Right lobe of liver (tissue), 6 donors: Measurements from ENCODE around the gene GNAZ. TPM values are rescaled to one million over a fixed set of nuclear protein-coding genes. Genes with fewer than 3 reads are reported as not detected.

Experiments
- ATAC-seq, 4 donors: fragments of 200-7000 bp; cut with Tn5 transposase; one replicate each; pipeline ENCODE4 v1.9.1; 2020; ENCODE audit warnings: mild to moderate bottlenecking in 4 of 4, moderate library complexity in 4 of 4
- DNase-seq, 3 donors: peaks; one replicate each; pipeline ENCODE4 v3.0.0-alpha.2; 2020
- H3K27ac ChIP-seq, 3 donors: fragments of 200-600 bp; one replicate each; pipeline ENCODE4 v1.8.0; 2022
- H3K27me3 ChIP-seq, 2 donors: fragments of 200-600 bp; one replicate each; pipeline ENCODE4 v1.8.0; 2022
- H3K36me3 ChIP-seq, 4 donors: fragments of 200-600 bp; sonication (generic) in 1 of 4; one replicate each; pipeline versions ENCODE4 v1.5.1 to v1.8.0; 2017 to 2022; ENCODE audit warnings: control low read depth in 1 of 4
- H3K4me1 ChIP-seq, 4 donors: fragments of 200-600 bp; sonication (generic) in 1 of 4; one replicate each; pipeline versions ENCODE4 v1.5.1 to v1.8.0; 2017 to 2022; ENCODE audit warnings: control low read depth in 1 of 4
- H3K4me3 ChIP-seq, 3 donors: fragments of 200-600 bp; one replicate each; pipeline ENCODE4 v1.8.0; 2022
- H3K9me3 ChIP-seq, 4 donors: fragments of 200-600 bp; sonication (generic) in 1 of 4; one replicate each; pipeline versions ENCODE4 v1.5.1 to v1.8.0; 2017 to 2022; ENCODE audit warnings: control low read depth in 1 of 4
- POLR2A ChIP-seq: fragments of 450-650 bp; IDR thresholded peaks from one replicate; pipeline ENCODE4 v1.6.1; 2017; ENCODE audit warnings: antibody characterized with exemption, mild to moderate bottlenecking
- WGBS: methylation state at CpG from one replicate; pipeline ENCODE4 v1.1.6; 2018; ENCODE audit warnings: low coverage, low lambda C conversion rate; ENCODE audit not compliant: insufficient coverage; ENCODE audit errors: missing lambda C conversion rate; 5-methylcytosine and 5-hydroxymethylcytosine counted together
- intact Hi-C, 2 donors: fragments of 100-400 bp; cut with DNase I; formaldehyde crosslinking; loops; one replicate each; pipeline versions ENCODE4 v1.11.2 to v1.14.1; 2022
- total RNA-seq, 6 experiments: library from RNA; depleted of rRNA in 2 of 6; stranded (reverse); fragments of >200 nt in 2 of 6; fragmentation: NEBNext Ultra II Directional in 3 of 6; extraction: Animal tissue kit (Norgen Biotek cat#: 25700) in 3 of 6; gene quantifications; one replicate each; pipeline versions ENCODE4 v1.1.0 to v1.2.4, GENCODE V29; 2016 to 2023
- TF ChIP-seq, protein P1 (sequence below), 4 donors: fragments of 200-600 bp in 3 of 4; fragments of 450-650 bp in 1 of 4; IDR thresholded peaks; one replicate each; pipeline versions ENCODE4 v1.5.1 to v1.8.0; 2016 to 2022; ENCODE audit warnings: antibody characterized with exemption in 4 of 4, mild to moderate bottlenecking in 2 of 4
- donor health status: DM: no; HTN: yes; CAD: no.
- donor health status: DM: no; HTN: no; CAD: no.
- donor health status: DM: no; HTN: no; CAD: no.
- donor health status: DM: no; HTN: yes; CAD: no.
- donor health status: DM: no; HTN: yes; CAD: no.

Gene GNAZ
- total RNA-seq, 6 experiments from 2014 or later = 0.15 to 1.5 (median 0.53) TPM

DNA sequence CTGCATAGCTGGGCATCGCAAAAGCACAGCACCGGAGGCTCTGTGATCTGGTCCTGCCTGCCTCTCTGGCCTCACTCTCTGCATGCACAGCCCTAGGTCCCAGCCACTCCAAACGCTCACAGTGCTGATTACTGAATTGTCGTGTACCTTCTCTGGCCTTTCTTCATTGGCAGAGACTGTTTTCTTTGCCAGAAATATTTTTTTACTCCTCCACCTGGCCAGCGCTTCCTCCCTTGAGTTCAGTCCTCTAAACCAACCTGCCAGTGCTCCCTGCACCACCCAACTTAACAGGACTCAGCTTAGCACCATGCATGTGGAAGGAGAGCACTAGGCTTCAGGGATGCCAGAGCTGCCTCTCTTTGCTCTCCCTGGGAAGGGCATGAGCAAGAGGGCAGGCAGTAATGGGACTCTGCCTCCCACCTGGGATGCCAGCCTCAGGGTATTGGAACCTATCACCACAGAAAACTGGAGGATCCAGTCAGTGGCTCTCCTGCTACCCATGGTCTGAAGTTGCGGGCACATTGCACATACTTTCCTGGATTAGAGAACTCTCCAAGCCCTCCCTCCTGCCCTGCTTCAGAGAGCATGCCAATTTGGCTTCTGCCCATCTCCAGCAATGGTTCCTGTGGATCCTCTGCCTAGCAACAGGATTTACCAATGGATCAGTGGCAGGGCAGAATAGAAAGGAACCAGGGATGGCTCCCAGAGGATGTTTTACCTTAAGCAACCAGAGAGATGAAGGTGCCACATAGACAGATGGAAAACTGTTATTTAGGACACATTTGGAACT is 37.0 kb upstream of the GNAZ start:
- Histone ChIP-seq H3K36me3 (no peaks in the 10 kb centered on the region), H3K4me3 (no peak overlapping the region), H3K27ac (no peak overlapping the region), H3K27me3 (no peaks in the 10 kb centered on the region), H3K9me3 (no peaks in the 10 kb centered on the region), H3K4me1 (no peaks in the 10 kb centered on the region)
- ATAC-seq (no peak), DNase-seq (no peak)
- WGBS = 66% methylated on average over 6 of the region's 6 CpGs
- no peak for TF ChIP-seq POLR2A
- TF ChIP-seq, protein P1, sequence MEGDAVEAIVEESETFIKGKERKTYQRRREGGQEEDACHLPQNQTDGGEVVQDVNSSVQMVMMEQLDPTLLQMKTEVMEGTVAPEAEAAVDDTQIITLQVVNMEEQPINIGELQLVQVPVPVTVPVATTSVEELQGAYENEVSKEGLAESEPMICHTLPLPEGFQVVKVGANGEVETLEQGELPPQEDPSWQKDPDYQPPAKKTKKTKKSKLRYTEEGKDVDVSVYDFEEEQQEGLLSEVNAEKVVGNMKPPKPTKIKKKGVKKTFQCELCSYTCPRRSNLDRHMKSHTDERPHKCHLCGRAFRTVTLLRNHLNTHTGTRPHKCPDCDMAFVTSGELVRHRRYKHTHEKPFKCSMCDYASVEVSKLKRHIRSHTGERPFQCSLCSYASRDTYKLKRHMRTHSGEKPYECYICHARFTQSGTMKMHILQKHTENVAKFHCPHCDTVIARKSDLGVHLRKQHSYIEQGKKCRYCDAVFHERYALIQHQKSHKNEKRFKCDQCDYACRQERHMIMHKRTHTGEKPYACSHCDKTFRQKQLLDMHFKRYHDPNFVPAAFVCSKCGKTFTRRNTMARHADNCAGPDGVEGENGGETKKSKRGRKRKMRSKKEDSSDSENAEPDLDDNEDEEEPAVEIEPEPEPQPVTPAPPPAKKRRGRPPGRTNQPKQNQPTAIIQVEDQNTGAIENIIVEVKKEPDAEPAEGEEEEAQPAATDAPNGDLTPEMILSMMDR (IDR thresholded peaks at IDR 0.05) = no peak
- intact Hi-C loops = no loop called here

DNA sequence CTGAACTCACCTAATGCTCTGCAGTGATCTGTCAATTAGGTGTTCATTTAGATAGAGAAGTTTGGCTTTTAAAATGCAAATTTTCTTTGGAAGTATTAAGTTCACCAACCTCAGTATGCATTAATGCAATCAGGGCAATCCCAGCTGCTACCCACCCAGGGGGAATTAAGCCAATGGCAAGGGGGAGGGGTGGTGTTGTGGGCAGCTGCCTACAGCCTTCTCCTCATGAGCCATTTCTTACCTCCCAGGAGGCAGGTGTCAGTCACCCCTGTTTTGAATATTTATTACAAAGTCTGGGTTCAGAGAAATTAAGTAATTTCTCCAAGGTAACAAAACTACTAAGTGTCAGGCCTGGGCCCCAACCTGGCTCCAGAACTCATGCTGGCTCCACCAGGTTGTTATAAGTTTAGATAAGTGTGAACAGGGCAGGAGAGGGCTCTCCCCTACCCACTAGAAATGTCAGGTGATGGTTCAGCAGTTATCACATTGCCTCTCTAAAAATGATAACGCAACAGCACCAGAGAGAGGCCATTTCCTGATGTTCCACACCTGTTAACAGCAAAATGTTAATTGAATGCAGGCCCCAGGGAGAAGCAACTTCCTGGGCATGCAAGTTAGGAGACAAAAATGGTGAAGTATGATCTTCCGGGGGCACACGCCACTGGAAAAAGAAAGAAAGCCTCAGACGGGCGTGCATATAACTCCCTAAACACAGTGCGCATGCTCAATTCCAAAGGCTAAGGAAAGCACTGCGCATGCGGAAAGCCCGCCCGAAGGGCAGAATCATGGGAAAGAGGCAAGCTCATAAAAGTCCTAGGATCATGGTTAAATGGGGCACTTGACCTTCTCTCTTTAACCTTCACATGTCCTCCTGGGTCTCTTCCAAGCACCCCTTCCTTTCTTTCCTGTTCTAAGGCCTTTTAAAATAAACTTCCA is 35.4 kb upstream of the GNAZ start:
- H3K36me3 ChIP-seq = no peaks in the 10 kb centered on the region
- no peaks in the 10 kb centered on the region for H3K27me3 ChIP-seq
- 85% methylated on average over 6 of the region's 10 CpGs for WGBS
- intact Hi-C loops = no loop called here
- no peaks in the 10 kb centered on the region for H3K9me3 ChIP-seq
- H3K27ac ChIP-seq = no peak overlapping the region
- no peak for TF ChIP-seq POLR2A
- TF ChIP-seq, protein P1 (IDR thresholded peaks at IDR 0.05) = no peak
- ATAC-seq (no peak), DNase-seq (no peak)
- H3K4me3 ChIP-seq = no peak overlapping the region
- no peaks in the 10 kb centered on the region for H3K4me1 ChIP-seq

DNA sequence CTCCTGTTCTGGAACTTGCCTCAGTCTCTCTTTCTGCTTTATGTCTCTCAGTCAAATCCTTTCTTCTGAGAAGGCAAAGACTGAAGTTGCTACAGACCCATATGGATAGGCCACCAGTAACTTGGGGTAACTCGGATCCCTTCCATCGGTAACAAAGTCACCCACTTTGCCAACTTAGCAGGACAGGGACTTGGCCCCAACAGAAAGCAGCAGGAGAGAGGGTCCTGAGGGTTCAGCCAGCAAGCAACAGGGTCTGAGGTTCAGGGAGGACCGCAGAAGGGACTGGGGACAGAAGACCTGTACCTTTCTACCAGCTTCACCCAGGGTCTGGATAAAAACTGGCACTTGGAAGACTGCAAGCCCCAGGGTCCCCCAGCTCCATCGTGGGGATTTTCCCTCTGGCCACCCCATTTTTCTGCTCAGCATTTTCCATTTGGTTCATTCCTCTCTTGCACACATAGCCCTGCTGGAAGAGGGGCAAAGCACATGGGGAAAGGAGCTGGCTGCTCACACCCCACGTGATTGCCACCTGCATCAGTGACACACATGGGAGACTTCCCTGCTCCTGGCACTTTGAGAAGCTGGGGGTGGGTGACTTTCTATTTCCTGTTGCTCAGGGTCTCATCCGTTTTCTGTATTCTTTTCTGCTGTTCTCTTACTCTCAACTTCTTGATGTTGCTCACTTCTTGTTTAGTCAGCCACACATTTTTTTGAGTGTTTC is 34.6 kb upstream of the GNAZ start:
- no peak for DNase-seq
- Histone ChIP-seq H3K4me1 (no peaks in the 10 kb centered on the region), H3K36me3 (no peaks in the 10 kb centered on the region), H3K9me3 (no peaks in the 10 kb centered on the region), H3K27ac (no peak overlapping the region), H3K27me3 (no peaks in the 10 kb centered on the region), H3K4me3 (no peak overlapping the region)
- intact Hi-C loops = no loop called here
- ATAC-seq = no peak
- WGBS = 61% methylated on average over 5 of the region's 6 CpGs
- TF ChIP-seq, protein P1 (IDR thresholded peaks at IDR 0.05) = no peak
- no peak for TF ChIP-seq POLR2A

DNA sequence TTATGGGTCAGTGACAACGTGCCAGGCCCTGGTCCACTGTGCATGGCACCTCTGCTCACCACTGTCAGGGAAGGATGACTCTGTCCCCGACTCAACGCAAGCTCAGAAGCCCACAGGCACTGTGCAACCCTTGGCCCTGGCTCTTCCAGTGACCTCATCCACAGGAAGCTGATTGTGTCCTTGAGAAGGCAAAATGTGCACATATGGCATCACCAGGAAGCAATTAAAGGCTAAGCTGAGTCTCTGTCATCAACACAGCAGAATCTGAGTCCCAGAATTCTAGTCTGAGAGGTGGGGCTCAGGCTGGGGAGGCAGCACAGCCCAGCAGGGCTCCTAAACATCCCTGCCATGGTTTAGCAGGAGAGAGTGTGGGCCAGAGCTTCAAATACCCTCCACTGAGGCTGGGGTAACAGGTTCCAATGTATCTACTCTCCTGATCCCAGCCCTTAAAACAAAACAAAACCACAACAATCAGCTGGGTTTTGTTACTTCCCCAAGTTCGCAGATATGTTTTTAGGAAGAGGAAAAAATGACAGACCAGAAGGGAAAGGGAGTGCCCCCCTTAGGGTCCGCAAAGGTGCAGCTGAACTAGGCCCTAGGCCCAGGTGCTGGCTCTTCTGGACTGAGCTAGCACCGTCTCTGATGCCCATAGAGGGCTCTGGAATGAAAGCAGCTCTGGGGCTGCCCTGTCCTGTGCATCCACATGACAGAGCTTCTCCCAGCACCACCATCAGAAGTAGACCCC is 33.5 kb upstream of the GNAZ start:
- intact Hi-C loops = no loop called here
- H3K4me3 ChIP-seq = no peak overlapping the region
- H3K27ac ChIP-seq = no peak overlapping the region
- TF ChIP-seq, protein P1 (IDR thresholded peaks at IDR 0.05) = no peak
- TF ChIP-seq POLR2A = no peak
- no peak for DNase-seq
- H3K9me3 ChIP-seq = no peaks in the 10 kb centered on the region
- H3K4me1 ChIP-seq = no peaks in the 10 kb centered on the region
- WGBS = 57% methylated on average over 5 of the region's 6 CpGs
- no peaks in the 10 kb centered on the region for H3K27me3 ChIP-seq
- peak; percentile 20 to 78 (median 46) for ATAC-seq
- no peaks in the 10 kb centered on the region for H3K36me3 ChIP-seq
